Ecto neural progenitor cell (in vitro differentiated cells): ENCODE measurements around the gene CCIN.

Experiments used
- DNase-seq: peaks from one replicate; pipeline ENCODE4 v3.0.0-alpha.2; 2018; ENCODE audit warnings: low spot score

Gene CCIN

GRCh38 chr9:36191686-36192085 is 22.5 kb downstream of the CCIN start:
- no peak for DNase-seq

- DNase-seq = no peak
Observed at GRCh38 chr9:36192196-36192595, 23.0 kb downstream of the CCIN start.

- DNase-seq = no peak
Observed at GRCh38 chr9:36193023-36193422, 23.8 kb downstream of the CCIN start.

- DNase-seq = no peak
Observed at GRCh38 chr9:36194326-36195000, 25.3 kb downstream of the CCIN start.

GRCh38 chr9:36204906-36205547 is 35.8 kb downstream of the CCIN start:
- DNase-seq = no peak

- no peak for DNase-seq
Observed at GRCh38 chr9:36207016-36207415, 37.8 kb downstream of the CCIN start.

GRCh38 chr9:36207546-36208012 is 38.4 kb downstream of the CCIN start:
- DNase-seq = no peak

GRCh38 chr9:36208521-36209253 is 39.5 kb downstream of the CCIN start:
- no peak for DNase-seq

GRCh38 chr9:36210722-36211121 is 41.5 kb downstream of the CCIN start:
- DNase-seq = no peak

- DNase-seq = no peak
Observed at GRCh38 chr9:36211510-36211909, 42.3 kb downstream of the CCIN start.

GRCh38 chr9:36213387-36213786 is 44.2 kb downstream of the CCIN start:
- no peak for DNase-seq

GRCh38 chr9:36213989-36214388 is 44.8 kb downstream of the CCIN start:
- DNase-seq = no peak

- no peak for DNase-seq
Observed at GRCh38 chr9:36214571-36214970, 45.4 kb downstream of the CCIN start.

GRCh38 chr9:36217256-36217968 is 48.2 kb downstream of the CCIN start:
- no peak for DNase-seq

- no peak for DNase-seq
Observed at GRCh38 chr9:36218011-36218410, 48.8 kb downstream of the CCIN start.

- no peak for DNase-seq
Observed at GRCh38 chr9:36218411-36218901, 49.3 kb downstream of the CCIN start.
